IMR-90 (cell line): ENCODE measurements around the gene GPSM1.

Experiments
- FOS ChIP-seq: fragments of 150-350 bp; IDR thresholded peaks from 2 replicates; pipeline ENCODE4 v1.6.1; 2016; ENCODE audit warnings: low read depth, low read length
- MXI1 ChIP-seq: IDR thresholded peaks from 2 replicates; pipeline ENCODE4 v1.6.1; 2012; ENCODE audit warnings: low read depth, mild to moderate bottlenecking, low read length, moderate library complexity, borderline replicate concordance
- POLR2A ChIP-seq: IDR thresholded peaks from 2 replicates; pipeline ENCODE4 v1.6.1; 2012; ENCODE audit warnings: mild to moderate bottlenecking, low read depth, low read length
- RFX5 ChIP-seq: IDR thresholded peaks from 2 replicates; pipeline ENCODE4 v1.8.0; 2012; ENCODE audit warnings: low read depth, mild to moderate bottlenecking, low read length, moderate library complexity
- TF ChIP-seq, protein P1 (sequence below): conservative IDR thresholded peaks from 2 replicates; pipeline ENCODE4 v1.5.1; 2012; ENCODE audit warnings: mild to moderate bottlenecking, low read depth, low read length, improper control_type of control experiment

DNA sequence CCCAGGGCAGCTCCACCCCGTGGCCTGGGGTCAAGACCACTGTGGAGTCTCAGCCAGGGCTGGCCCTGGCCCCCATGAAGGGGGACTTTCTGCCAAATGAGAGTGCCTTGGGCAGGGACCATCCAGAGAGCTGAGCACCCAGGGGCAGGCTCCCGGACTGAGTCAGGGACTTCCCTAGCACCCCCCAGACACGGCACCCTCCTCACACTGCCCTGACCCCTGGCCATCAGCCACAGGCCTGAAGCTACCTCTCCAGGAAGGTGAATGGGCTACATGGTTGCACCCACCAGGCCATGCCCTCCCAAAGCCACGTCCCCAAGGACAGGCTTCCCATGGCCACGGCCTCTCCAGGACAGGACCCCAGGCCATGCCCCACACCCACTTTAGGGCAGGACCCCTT, 32.9 kb upstream of the GPSM1 start:
- no peak for TF ChIP-seq RFX5
- no peak for TF ChIP-seq POLR2A
- TF ChIP-seq, protein P1, sequence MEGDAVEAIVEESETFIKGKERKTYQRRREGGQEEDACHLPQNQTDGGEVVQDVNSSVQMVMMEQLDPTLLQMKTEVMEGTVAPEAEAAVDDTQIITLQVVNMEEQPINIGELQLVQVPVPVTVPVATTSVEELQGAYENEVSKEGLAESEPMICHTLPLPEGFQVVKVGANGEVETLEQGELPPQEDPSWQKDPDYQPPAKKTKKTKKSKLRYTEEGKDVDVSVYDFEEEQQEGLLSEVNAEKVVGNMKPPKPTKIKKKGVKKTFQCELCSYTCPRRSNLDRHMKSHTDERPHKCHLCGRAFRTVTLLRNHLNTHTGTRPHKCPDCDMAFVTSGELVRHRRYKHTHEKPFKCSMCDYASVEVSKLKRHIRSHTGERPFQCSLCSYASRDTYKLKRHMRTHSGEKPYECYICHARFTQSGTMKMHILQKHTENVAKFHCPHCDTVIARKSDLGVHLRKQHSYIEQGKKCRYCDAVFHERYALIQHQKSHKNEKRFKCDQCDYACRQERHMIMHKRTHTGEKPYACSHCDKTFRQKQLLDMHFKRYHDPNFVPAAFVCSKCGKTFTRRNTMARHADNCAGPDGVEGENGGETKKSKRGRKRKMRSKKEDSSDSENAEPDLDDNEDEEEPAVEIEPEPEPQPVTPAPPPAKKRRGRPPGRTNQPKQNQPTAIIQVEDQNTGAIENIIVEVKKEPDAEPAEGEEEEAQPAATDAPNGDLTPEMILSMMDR: no peak
- no peak for TF ChIP-seq MXI1
- TF ChIP-seq FOS: no peak
